Endothelial cell of umbilical vein (primary cell): ENCODE measurements around the gene SERPINF2. TPM values are rescaled to one million over a fixed set of nuclear protein-coding genes. Genes with fewer than 3 reads are reported as not detected.

Source experiments
- BruUV-seq: library from RNA; stranded (reverse); fragments of 400-500 nt; replicated peaks from 2 replicates; lab custom pipeline; 2021; lab: Mats Ljungman, UMichigan
- CTCF ChIA-PET: fragments of 300-600, 350-600 bp; sonication (Branson Sonifier 250); formaldehyde crosslinking; loops from one replicate; lab custom pipeline; 2021; ENCODE audit warnings: antibody characterized with exemption, inconsistent platforms; lab: Charles Lee
- POLR2A ChIA-PET: fragments of 300-600, 350-600 bp; sonication (Branson Sonifier 250); formaldehyde crosslinking; loops from one replicate; lab custom pipeline; 2021; ENCODE audit warnings: antibody characterized with exemption, inconsistent platforms; lab: Charles Lee
- DNase-seq: peaks from one replicate; pipeline ENCODE4 v3.0.0-alpha.2; 2011; ENCODE audit warnings: low read depth, low spot score
- FAIRE-seq: peaks from 2 replicates; lab custom pipeline; 2011; peaks lifted over from hg19 to GRCh38; lab: Jason Lieb, UNC
- H2AFZ ChIP-seq: 2 replicates; pipeline ENCODE4 v1.6.0; 2012; ENCODE audit warnings: low read depth, low read length, control low read depth, inconsistent platforms
- H3K27ac ChIP-seq: 2 replicates; pipeline ENCODE4 v1.5.1; 2011; ENCODE audit warnings: low read depth, mild to moderate bottlenecking, control low read depth, low read length, moderate library complexity; ENCODE audit not compliant: insufficient read depth
- H3K27me3 ChIP-seq, 2 experiments: 2 replicates each; pipeline versions ENCODE4 v1.6.0 to v1.6.1; 2011; ENCODE audit warnings: low read length in 2 of 2, mixed read lengths in 1 of 2; ENCODE audit not compliant: control insufficient read depth in 2 of 2, insufficient read depth in 2 of 2
- H3K36me3 ChIP-seq, 2 experiments: 2 replicates in 1 of 2; 3 replicates in 1 of 2; pipeline ENCODE4 v1.5.1; 2011; ENCODE audit warnings: low read length in 2 of 2, mild to moderate bottlenecking in 1 of 2, moderate library complexity in 1 of 2; ENCODE audit not compliant: control insufficient read depth in 2 of 2, insufficient read depth in 2 of 2; ENCODE audit errors: extremely low read depth in 1 of 2
- H3K4me1 ChIP-seq: 3 replicates; pipeline ENCODE4 v1.5.1; 2011; ENCODE audit warnings: mild to moderate bottlenecking, low read length; ENCODE audit not compliant: control insufficient read depth, insufficient read depth; ENCODE audit errors: extremely low read depth
- H3K4me2 ChIP-seq: 2 replicates; pipeline ENCODE4 v1.6.1; 2011; ENCODE audit warnings: low read length, control low read depth, mixed read lengths; ENCODE audit not compliant: insufficient read depth
- H3K4me3 ChIP-seq, 3 experiments: fragments of 200-600 bp in 1 of 3; sonication (generic), shearing (Covaris generic) in 1 of 3; replicated peaks in 1 of 3; 2 replicates each; pipeline ENCODE4 v1.5.1; 2011 to 2016; ENCODE audit warnings: control low read depth in 3 of 3, low read length in 3 of 3, mild to moderate bottlenecking in 2 of 3, inconsistent platforms in 1 of 3, low read depth in 1 of 3, moderate library complexity in 1 of 3; ENCODE audit not compliant: insufficient read depth in 1 of 3
- H3K79me2 ChIP-seq: 2 replicates; pipeline ENCODE4 v1.6.0; 2012; ENCODE audit warnings: low read length, inconsistent platforms; ENCODE audit not compliant: control insufficient read depth, insufficient read depth
- H3K9ac ChIP-seq: replicated peaks from 2 replicates; pipeline ENCODE3; 2011; ENCODE audit warnings: low read length, control low read depth; ENCODE audit not compliant: insufficient read depth; ENCODE audit errors: extremely low read depth
- H3K9me1 ChIP-seq: replicated peaks from 3 replicates; pipeline ENCODE4 v1.6.0; 2011; ENCODE audit warnings: mild to moderate bottlenecking, low read length; ENCODE audit not compliant: control insufficient read depth, insufficient read depth; ENCODE audit errors: extremely low read depth
- H3K9me3 ChIP-seq: replicated peaks from 2 replicates; pipeline ENCODE4 v1.5.1; 2012; ENCODE audit warnings: low read length, inconsistent platforms; ENCODE audit not compliant: control insufficient read depth, insufficient read depth
- H4K20me1 ChIP-seq: replicated peaks from 2 replicates; pipeline ENCODE3; 2011; ENCODE audit warnings: mild to moderate bottlenecking, low read length; ENCODE audit not compliant: control insufficient read depth, insufficient read depth; ENCODE audit errors: extremely low read depth
- FOS ChIP-seq: IDR thresholded peaks from 2 replicates; pipeline ENCODE4 v1.6.1; 2011; ENCODE audit warnings: mild to moderate bottlenecking, low read length, moderate library complexity, borderline replicate concordance; ENCODE audit not compliant: insufficient read depth
- GATA2 ChIP-seq: IDR thresholded peaks from 2 replicates; pipeline ENCODE4 v1.7.0; 2011; ENCODE audit warnings: low read depth, mild to moderate bottlenecking, moderate library complexity, mixed read lengths, low read length; ENCODE audit not compliant: insufficient read length, insufficient read depth
- JUN ChIP-seq: IDR thresholded peaks from 2 replicates; pipeline ENCODE4 v1.6.1; 2011; ENCODE audit warnings: borderline replicate concordance, low read depth; ENCODE audit not compliant: insufficient read length, insufficient read depth
- POLR2A ChIP-seq: IDR thresholded peaks from 2 replicates; pipeline ENCODE4 v1.6.1; 2012; ENCODE audit warnings: low read depth, mild to moderate bottlenecking, control low read depth, low read length
- POLR2AphosphoS5 ChIP-seq: IDR thresholded peaks from 2 replicates; pipeline ENCODE4 v1.6.1; 2012; ENCODE audit warnings: low read depth, mild to moderate bottlenecking, control low read depth, low read length, moderate library complexity; ENCODE audit not compliant: insufficient read depth
- dilution Hi-C: fragments of 300-500 bp; cut with MboI; formaldehyde crosslinking; loops from one replicate; pipeline ENCODE4 v1.15.0; 2019; ENCODE audit warnings: low sequenced_read_pairs; ENCODE audit not compliant: extremely low pct_ligation_motif_present
- intact Hi-C: fragments of 100-400 bp; cut with micrococcal nuclease; formaldehyde crosslinking; loops from one replicate; pipeline ENCODE4 v1.10.0; 2022
- polyA plus RNA-seq, 4 experiments: library from polyadenylated mRNA; depleted of rRNA in 3 of 4; stranded (reverse) in 3 of 4; unstranded in 1 of 4; fragments of >200 nt; gene quantifications; 2 replicates each; pipeline versions ENCODE4 v1.2.1 to v1.2.3, GENCODE V29; 2011 to 2012; ENCODE audit warnings: missing spikeins in 1 of 4
- total RNA-seq: library from RNA; stranded (reverse); gene quantifications from 2 replicates; pipeline ENCODE4 v1.2.3, GENCODE V29; 2021
- TF ChIP-seq, protein P1 (sequence below), 2 donors: IDR thresholded peaks; 1 replicate in 1 of 2; 2 replicates in 1 of 2; pipeline ENCODE4 v1.5.1; 2011; ENCODE audit warnings: low read length in 2 of 2, mild to moderate bottlenecking in 2 of 2, moderate library complexity in 2 of 2, control low read depth in 1 of 2, inconsistent platforms in 1 of 2, low read depth in 1 of 2; ENCODE audit not compliant: insufficient read depth in 1 of 2; ENCODE audit errors: extremely low read depth in 1 of 2
- TF ChIP-seq, protein P2 (sequence below): IDR thresholded peaks from 2 replicates; pipeline ENCODE4 v1.6.1; 2011; ENCODE audit not compliant: insufficient read depth, insufficient read length

SERPINF2 gene
- total and polyA plus RNA-seq, 2 donors (not counting 3 experiments of a cell fraction or from before 2014, with no cell fraction given) = 0.03 TPM; not detected in 1

DNA sequence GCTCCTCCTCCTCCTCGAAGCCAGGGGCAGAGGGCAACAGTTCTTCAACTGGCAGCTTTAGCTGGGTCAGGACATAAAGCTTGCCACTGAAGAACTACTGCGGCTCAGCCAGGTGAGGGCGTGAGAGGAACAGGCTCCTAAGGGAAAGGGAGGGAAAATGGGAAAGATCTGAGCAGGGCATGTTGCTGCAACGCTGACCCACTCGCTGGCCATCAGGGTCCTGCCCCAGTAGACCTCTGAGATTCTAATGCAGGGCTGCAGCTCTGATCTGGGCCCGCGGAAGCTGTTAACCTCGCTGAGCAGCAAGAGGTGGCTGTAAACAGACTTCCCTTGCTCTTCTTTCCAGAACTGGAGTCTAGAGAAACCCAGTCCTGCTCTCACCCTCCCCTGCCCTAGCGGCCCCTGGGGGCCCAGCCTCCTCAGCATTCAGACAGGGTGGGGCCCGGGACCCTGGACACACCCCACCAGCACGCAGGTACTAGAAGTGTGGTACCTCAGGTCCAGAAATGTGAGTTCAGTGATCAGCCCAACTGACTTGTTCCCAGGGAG is 28.7 kb upstream of the SERPINF2 start:
- H3K9me1 ChIP-seq = no peaks in the 10 kb centered on the region
- TF ChIP-seq, protein P1, sequence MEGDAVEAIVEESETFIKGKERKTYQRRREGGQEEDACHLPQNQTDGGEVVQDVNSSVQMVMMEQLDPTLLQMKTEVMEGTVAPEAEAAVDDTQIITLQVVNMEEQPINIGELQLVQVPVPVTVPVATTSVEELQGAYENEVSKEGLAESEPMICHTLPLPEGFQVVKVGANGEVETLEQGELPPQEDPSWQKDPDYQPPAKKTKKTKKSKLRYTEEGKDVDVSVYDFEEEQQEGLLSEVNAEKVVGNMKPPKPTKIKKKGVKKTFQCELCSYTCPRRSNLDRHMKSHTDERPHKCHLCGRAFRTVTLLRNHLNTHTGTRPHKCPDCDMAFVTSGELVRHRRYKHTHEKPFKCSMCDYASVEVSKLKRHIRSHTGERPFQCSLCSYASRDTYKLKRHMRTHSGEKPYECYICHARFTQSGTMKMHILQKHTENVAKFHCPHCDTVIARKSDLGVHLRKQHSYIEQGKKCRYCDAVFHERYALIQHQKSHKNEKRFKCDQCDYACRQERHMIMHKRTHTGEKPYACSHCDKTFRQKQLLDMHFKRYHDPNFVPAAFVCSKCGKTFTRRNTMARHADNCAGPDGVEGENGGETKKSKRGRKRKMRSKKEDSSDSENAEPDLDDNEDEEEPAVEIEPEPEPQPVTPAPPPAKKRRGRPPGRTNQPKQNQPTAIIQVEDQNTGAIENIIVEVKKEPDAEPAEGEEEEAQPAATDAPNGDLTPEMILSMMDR (IDR thresholded peaks at IDR 0.05; ENCODE audit: extremely low read depth in 1 of 2, insufficient read depth in 1 of 2, low read depth in 1 of 2, low read length in 2 of 2) = peak; percentile 38 to 42
- no peak for TF ChIP-seq JUN
- TF ChIP-seq FOS = no peak
- TF ChIP-seq GATA2 = no peak
- TF ChIP-seq, protein P2, sequence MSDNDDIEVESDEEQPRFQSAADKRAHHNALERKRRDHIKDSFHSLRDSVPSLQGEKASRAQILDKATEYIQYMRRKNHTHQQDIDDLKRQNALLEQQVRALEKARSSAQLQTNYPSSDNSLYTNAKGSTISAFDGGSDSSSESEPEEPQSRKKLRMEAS = no peak
- TF ChIP-seq POLR2A = no peak
- no peak for TF ChIP-seq POLR2AphosphoS5
- FAIRE-seq (peak; percentile 76), DNase-seq (peak; percentile 43)
- BruUV-seq = no TSS peak
- dilution Hi-C loops = no loop called here
- H3K79me2 ChIP-seq = peaks cover 41% of the 10 kb centered on the region
- no peaks in the 10 kb centered on the region for H4K20me1 ChIP-seq
- ChIA-PET CTCF (interaction anchor here (1.2 to 3.0 kb wide), 6 partner anchors 16 to 151 kb away, joined by 4 to 25 read pairs (median 10); partner anchors contain the start of gene RILP), POLR2A (interaction anchor here (1.2 to 3.4 kb wide), 2 partner anchors 69 to 73 kb away, joined by 3 to 16 read pairs; no protein-coding TSS in a partner anchor)
- H3K27me3 ChIP-seq = no peaks in the 10 kb centered on the region
- peak overlapping the region; percentile 23 to 97 (median 69) for H3K4me3 ChIP-seq
- peaks cover 42% of the 10 kb centered on the region for H3K4me1 ChIP-seq
- H3K27ac ChIP-seq = peak overlapping the region; percentile 79
- H3K9me3 ChIP-seq = no peaks in the 10 kb centered on the region
- H3K36me3 ChIP-seq = peaks cover 19 to 20% of the 10 kb centered on the region in 2 experiments
- no peak overlapping the region for H2AFZ ChIP-seq
- intact Hi-C loops = loop anchor here (1.0 to 10.0 kb wide), 5 partner anchors 30 to 621 kb away; partner anchors contain the start of genes PITPNA, PRPF8, RILP and SGSM2
- H3K4me2 ChIP-seq = peak overlapping the region; percentile 52
- peak overlapping the region; percentile 87 for H3K9ac ChIP-seq
